ENCODE measurements around the gene TEX29.

The TEX29 gene

DNA sequence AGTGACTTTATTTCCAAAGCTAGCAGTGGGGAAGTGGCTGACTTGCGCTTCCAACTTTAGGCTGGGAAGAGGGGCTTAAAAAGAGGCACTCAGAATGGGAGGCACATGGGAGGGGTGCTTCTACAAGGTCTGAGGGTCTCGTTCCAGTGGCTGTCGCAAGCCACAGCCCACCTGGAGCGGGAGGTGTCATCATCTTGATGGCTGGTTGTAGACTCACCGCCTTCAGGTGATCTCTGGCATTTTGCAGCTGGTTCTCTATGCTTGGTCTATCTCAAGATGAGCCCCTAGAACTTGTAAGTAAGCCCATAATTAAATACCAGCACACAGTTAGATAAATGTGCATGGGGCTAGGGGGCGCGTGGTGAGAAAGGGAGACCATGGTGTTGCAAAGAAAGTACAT is 9.2 kb downstream of the TEX29 start:
- H3K4me1 ChIP-seq (ENCODE audit: low read depth, poor library complexity, severe bottlenecking), result no peaks in the 10 kb centered on the region
- H4K20me1 ChIP-seq (ENCODE audit: insufficient read depth), result no peaks in the 10 kb centered on the region
- H3K9ac ChIP-seq, result no peak overlapping the region
- no peak overlapping the region for H2AFZ ChIP-seq (ENCODE audit: low read depth)
- H3K4me3 ChIP-seq (IDR thresholded peaks at IDR 0.05; ENCODE audit: insufficient read depth, low read depth, low read length), result no peak overlapping the region
- H3K36me3 ChIP-seq (ENCODE audit: insufficient read depth), result no peaks in the 10 kb centered on the region
- H3K4me2 ChIP-seq, result no peak overlapping the region
- H3K27ac ChIP-seq, result no peak overlapping the region
- no peaks in the 10 kb centered on the region for H3K27me3 ChIP-seq (ENCODE audit: insufficient read depth, low read depth)
- H3K79me2 ChIP-seq (ENCODE audit: insufficient read depth, low read depth), result no peaks in the 10 kb centered on the region
- TF ChIP-seq, protein P1, sequence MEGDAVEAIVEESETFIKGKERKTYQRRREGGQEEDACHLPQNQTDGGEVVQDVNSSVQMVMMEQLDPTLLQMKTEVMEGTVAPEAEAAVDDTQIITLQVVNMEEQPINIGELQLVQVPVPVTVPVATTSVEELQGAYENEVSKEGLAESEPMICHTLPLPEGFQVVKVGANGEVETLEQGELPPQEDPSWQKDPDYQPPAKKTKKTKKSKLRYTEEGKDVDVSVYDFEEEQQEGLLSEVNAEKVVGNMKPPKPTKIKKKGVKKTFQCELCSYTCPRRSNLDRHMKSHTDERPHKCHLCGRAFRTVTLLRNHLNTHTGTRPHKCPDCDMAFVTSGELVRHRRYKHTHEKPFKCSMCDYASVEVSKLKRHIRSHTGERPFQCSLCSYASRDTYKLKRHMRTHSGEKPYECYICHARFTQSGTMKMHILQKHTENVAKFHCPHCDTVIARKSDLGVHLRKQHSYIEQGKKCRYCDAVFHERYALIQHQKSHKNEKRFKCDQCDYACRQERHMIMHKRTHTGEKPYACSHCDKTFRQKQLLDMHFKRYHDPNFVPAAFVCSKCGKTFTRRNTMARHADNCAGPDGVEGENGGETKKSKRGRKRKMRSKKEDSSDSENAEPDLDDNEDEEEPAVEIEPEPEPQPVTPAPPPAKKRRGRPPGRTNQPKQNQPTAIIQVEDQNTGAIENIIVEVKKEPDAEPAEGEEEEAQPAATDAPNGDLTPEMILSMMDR (conservative IDR thresholded peaks at IDR 0.05; ENCODE audit: low read depth, low read length), result no peak

DNA sequence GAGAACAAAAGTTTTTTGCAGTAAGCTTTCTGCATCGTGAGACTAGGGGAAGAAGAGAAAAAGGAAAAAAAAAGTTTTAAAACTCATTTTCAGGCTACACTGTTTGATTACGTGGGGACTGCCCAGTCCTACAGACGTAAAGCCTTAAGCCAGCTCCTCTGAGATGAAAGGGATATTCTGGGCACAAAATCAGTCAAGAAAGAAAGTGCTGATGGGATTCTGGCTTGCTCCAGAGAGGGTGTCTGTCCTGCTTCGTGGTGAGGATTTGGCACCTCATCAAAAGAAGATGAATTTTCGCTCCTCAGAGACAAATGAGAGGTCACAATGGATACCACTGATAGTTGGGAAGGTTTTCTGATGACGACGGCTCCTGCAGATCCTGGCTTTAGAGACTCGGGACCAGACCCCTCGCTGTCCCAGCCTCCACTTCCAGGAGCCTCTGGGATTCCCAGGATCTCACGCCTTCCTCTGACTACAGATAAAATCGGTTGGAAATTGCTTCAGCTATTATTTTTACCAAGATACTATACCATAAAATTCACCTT is 9.7 kb downstream of the TEX29 start:
- TF ChIP-seq, protein P1 (conservative IDR thresholded peaks at IDR 0.05; ENCODE audit: low read depth, low read length), result no peak
- Histone ChIP-seq H3K27me3 (ENCODE audit: insufficient read depth, low read depth) (no peaks in the 10 kb centered on the region), H3K36me3 (ENCODE audit: insufficient read depth) (no peaks in the 10 kb centered on the region)

GRCh38 chr13:111335298-111335697 is 14.9 kb downstream of the TEX29 start:
- Histone ChIP-seq H3K4me1 (ENCODE audit: low read depth, poor library complexity, severe bottlenecking) (no peaks in the 10 kb centered on the region), H3K27ac (no peak overlapping the region), H4K20me1 (ENCODE audit: insufficient read depth) (no peaks in the 10 kb centered on the region), H3K79me2 (ENCODE audit: insufficient read depth, low read depth) (no peaks in the 10 kb centered on the region), H3K36me3 (ENCODE audit: insufficient read depth) (no peaks in the 10 kb centered on the region), H3K9ac (no peak overlapping the region), H2AFZ (ENCODE audit: low read depth) (no peak overlapping the region), H3K27me3 (ENCODE audit: insufficient read depth, low read depth) (no peaks in the 10 kb centered on the region), H3K4me2 (no peak overlapping the region), H3K4me3 (IDR thresholded peaks at IDR 0.05; ENCODE audit: insufficient read depth, low read depth, low read length) (no peak overlapping the region)
- TF ChIP-seq, protein P1 (conservative IDR thresholded peaks at IDR 0.05; ENCODE audit: low read depth, low read length), result no peak

More for the DNA sequence above, 9.7 kb downstream of the TEX29 start:
- Histone ChIP-seq H3K4me3 (IDR thresholded peaks at IDR 0.05; ENCODE audit: insufficient read depth, low read depth, low read length) (no peak overlapping the region), H3K4me2 (no peak overlapping the region), H4K20me1 (ENCODE audit: insufficient read depth) (no peaks in the 10 kb centered on the region), H3K79me2 (ENCODE audit: insufficient read depth, low read depth) (no peaks in the 10 kb centered on the region), H3K9ac (no peak overlapping the region), H2AFZ (ENCODE audit: low read depth) (no peak overlapping the region), H3K27ac (no peak overlapping the region), H3K4me1 (ENCODE audit: low read depth, poor library complexity, severe bottlenecking) (no peaks in the 10 kb centered on the region)

GRCh38 chr13:111336666-111337065 is 16.2 kb downstream of the TEX29 start:
- Histone ChIP-seq H3K79me2 (ENCODE audit: insufficient read depth, low read depth) (no peaks in the 10 kb centered on the region), H3K36me3 (ENCODE audit: insufficient read depth) (no peaks in the 10 kb centered on the region), H3K9ac (no peak overlapping the region), H3K27ac (no peak overlapping the region), H2AFZ (ENCODE audit: low read depth) (no peak overlapping the region), H3K4me2 (no peak overlapping the region), H3K27me3 (ENCODE audit: insufficient read depth, low read depth) (no peaks in the 10 kb centered on the region), H3K4me3 (IDR thresholded peaks at IDR 0.05; ENCODE audit: insufficient read depth, low read depth, low read length) (no peak overlapping the region), H4K20me1 (ENCODE audit: insufficient read depth) (no peaks in the 10 kb centered on the region), H3K4me1 (ENCODE audit: low read depth, poor library complexity, severe bottlenecking) (no peaks in the 10 kb centered on the region)
- TF ChIP-seq, protein P1 (conservative IDR thresholded peaks at IDR 0.05; ENCODE audit: low read depth, low read length), result no peak

All from KMS-11 (cell line).